ENCODE data around the gene SEMA3D.

GRCh38 chr7:85220023-85220422, 33.2 kb upstream of the SEMA3D start:
- TF ChIP-seq CTCF (IDR thresholded peaks at IDR 0.05) (no peak), POLR2AphosphoS5 (IDR thresholded peaks at IDR 0.05) (no peak), POLR2A (IDR thresholded peaks at IDR 0.05) (no peak), EP300 (IDR thresholded peaks at IDR 0.05; ENCODE audit: low read depth) (no peak)

Measured in transverse colon (tissue), 4 donors.